CD14-positive monocyte (primary cell): ENCODE results near the gene SMC1A. TPM values are rescaled to one million over a fixed set of nuclear protein-coding genes. Genes with fewer than 3 reads are reported as not detected.

ENCODE experiments used
- DNase-seq, 3 donors: peaks; one replicate each; pipeline ENCODE4 v3.0.0-alpha.2; 2011 to 2022
- H2AFZ ChIP-seq: 2 replicates; pipeline ENCODE4 v1.6.0; 2012; ENCODE audit warnings: mild to moderate bottlenecking, low read depth, low read length, inconsistent platforms; ENCODE audit not compliant: insufficient read depth, poor library complexity, severe bottlenecking
- H3K27ac ChIP-seq, 2 donors: 1 replicate in 1 of 2; 2 replicates in 1 of 2; pipeline ENCODE4 v1.5.1; 2012 to 2013; ENCODE audit warnings: low read length in 2 of 2, control low read depth in 1 of 2, inconsistent platforms in 1 of 2, low read depth in 1 of 2, mild to moderate bottlenecking in 1 of 2
- H3K27me3 ChIP-seq, 2 donors: one replicate each; pipeline versions ENCODE4 v1.6.0 to v1.6.1; 2011 to 2013; ENCODE audit warnings: low read length in 2 of 2; ENCODE audit not compliant: control insufficient read depth in 2 of 2, insufficient read depth in 2 of 2
- H3K36me3 ChIP-seq, 2 donors: replicated peaks in 1 of 2; 1 replicate in 1 of 2; 2 replicates in 1 of 2; pipeline versions ENCODE4 v1.5.1 to v1.6.1; 2012 to 2013; ENCODE audit warnings: low read length in 2 of 2, control low read depth in 1 of 2, inconsistent platforms in 1 of 2, mild to moderate bottlenecking in 1 of 2; ENCODE audit not compliant: insufficient read depth in 2 of 2, control insufficient read depth in 1 of 2
- H3K4me1 ChIP-seq, 2 donors: 1 replicate in 1 of 2; 2 replicates in 1 of 2; pipeline versions ENCODE4 v1.5.1 to v1.6.1; 2012 to 2013; ENCODE audit warnings: low read length in 2 of 2, control low read depth in 1 of 2, inconsistent platforms in 1 of 2, mild to moderate bottlenecking in 1 of 2, moderate library complexity in 1 of 2; ENCODE audit not compliant: insufficient read depth in 2 of 2, control insufficient read depth in 1 of 2
- H3K4me2 ChIP-seq: replicated peaks from 2 replicates; pipeline ENCODE3; 2012; ENCODE audit warnings: low read length, moderate library complexity, mild to moderate bottlenecking; ENCODE audit not compliant: poor library complexity, severe bottlenecking; ENCODE audit errors: extremely low read depth
- H3K4me3 ChIP-seq, 3 experiments: fragments of 200-600 bp in 1 of 3; sonication (generic) in 1 of 3; replicated peaks in 1 of 3; 1 replicate in 2 of 3; 2 replicates in 1 of 3; pipeline ENCODE4 v1.5.1; 2011 to 2013; ENCODE audit warnings: low read length in 3 of 3, mild to moderate bottlenecking in 3 of 3, control low read depth in 2 of 3, low read depth in 2 of 3, inconsistent platforms in 1 of 3, moderate library complexity in 1 of 3
- H3K79me2 ChIP-seq: 2 replicates; pipeline ENCODE4 v1.6.0; 2012; ENCODE audit warnings: mild to moderate bottlenecking, control low read depth, inconsistent platforms, low read length, moderate library complexity; ENCODE audit not compliant: insufficient read depth
- H3K9ac ChIP-seq: 2 replicates; pipeline ENCODE4 v1.6.0; 2017; ENCODE audit warnings: low read length, mild to moderate bottlenecking; ENCODE audit not compliant: insufficient read depth, poor library complexity, severe bottlenecking
- H3K9me3 ChIP-seq, 2 donors: replicated peaks in 1 of 2; 1 replicate in 1 of 2; 2 replicates in 1 of 2; pipeline versions ENCODE4 v1.5.1 to v1.6.1; 2012 to 2013; ENCODE audit warnings: low read length in 2 of 2, control low read depth in 1 of 2; ENCODE audit not compliant: control insufficient read depth in 1 of 2, insufficient read depth in 1 of 2
- H4K20me1 ChIP-seq: 2 replicates; pipeline ENCODE4 v1.6.0; 2012; ENCODE audit warnings: mild to moderate bottlenecking, low read length, control low read depth, moderate library complexity; ENCODE audit not compliant: insufficient read depth
- H3K27ac Mint-ChIP-seq, 7 donors: one replicate each; pipeline ENCODE4 v1.8.0; 2020; ENCODE audit warnings: mild to moderate bottlenecking in 7 of 7, mixed read lengths in 7 of 7, moderate library complexity in 6 of 7, inconsistent platforms in 2 of 7
- H3K27me3 Mint-ChIP-seq, 3 donors: one replicate each; pipeline ENCODE4 v1.8.0; 2021 to 2022; ENCODE audit warnings: low read depth in 3 of 3, mild to moderate bottlenecking in 3 of 3, mixed read lengths in 3 of 3, moderate library complexity in 3 of 3, inconsistent platforms in 1 of 3
- H3K36me3 Mint-ChIP-seq, 2 donors: one replicate each; pipeline ENCODE4 v1.8.0; 2020; ENCODE audit warnings: mixed read lengths in 2 of 2, inconsistent platforms in 1 of 2, mild to moderate bottlenecking in 1 of 2
- H3K4me1 Mint-ChIP-seq: one replicate; pipeline ENCODE4 v1.8.0; 2020; ENCODE audit warnings: mild to moderate bottlenecking, mixed read lengths
- H3K4me3 Mint-ChIP-seq, 2 donors: one replicate each; pipeline ENCODE4 v1.8.0; 2020; ENCODE audit warnings: mild to moderate bottlenecking in 2 of 2, mixed read lengths in 2 of 2, moderate library complexity in 1 of 2
- H3K9me3 Mint-ChIP-seq, 7 donors: one replicate each; pipeline ENCODE4 v1.8.0; 2020 to 2022; ENCODE audit warnings: mixed read lengths in 7 of 7, mild to moderate bottlenecking in 6 of 7, moderate library complexity in 6 of 7, inconsistent platforms in 2 of 7
- CTCF ChIP-seq: fragments of 200-600 bp; IDR thresholded peaks from one replicate; pipeline ENCODE4 v1.8.0; 2022; ENCODE audit warnings: antibody characterized with exemption, mild to moderate bottlenecking
- WGBS: methylation state at CpG from one replicate; pipeline ENCODE4 v1.1.5; 2013; ENCODE audit warnings: missing lambda C conversion rate; ENCODE audit not compliant: insufficient coverage; 5-methylcytosine and 5-hydroxymethylcytosine counted together
- intact Hi-C, 2 donors: fragments of 100-400 bp; cut with micrococcal nuclease; formaldehyde crosslinking; loops; one replicate each; pipeline versions ENCODE4 v1.15.0 to v1.15.1; 2023
- polyA plus RNA-seq, 3 donors: library from polyadenylated mRNA; depleted of rRNA in 1 of 3; unstranded in 2 of 3; stranded (reverse) in 1 of 3; fragments of 300-500 nt in 2 of 3; fragments of >200 nt in 1 of 3; fragmentation: Illumina TruSeq in 2 of 3; gene quantifications; 1 replicate in 2 of 3; 2 replicates in 1 of 3; pipeline ENCODE4 v1.2.3, GENCODE V29; 2012 to 2021

SMC1A gene
- polyA plus RNA-seq, 3 donors: 25.5 to 53.2 (median 25.6) TPM

- no peaks in the 10 kb centered on the region for H3K4me1 ChIP-seq
- H3K9me3 ChIP-seq: no peaks in the 10 kb centered on the region
- no peak overlapping the region for H3K9ac ChIP-seq
- H3K27me3 ChIP-seq: no peaks in the 10 kb centered on the region
- Mint-ChIP-seq H3K27me3 (peaks cover 0 to 2% (median 1%) of the 10 kb centered on the region in 3 donors), H3K9me3 (no peaks in the 10 kb centered on the region), H3K36me3 (peaks cover 55 to 92% of the 10 kb centered on the region in 2 donors), H3K27ac (no peak overlapping the region), H3K4me3 (no peak overlapping the region), H3K4me1 (no peaks in the 10 kb centered on the region)
- no peak overlapping the region for H3K27ac ChIP-seq
- DNase-seq: no peak
- no peak overlapping the region for H2AFZ ChIP-seq
- no peaks in the 10 kb centered on the region for H4K20me1 ChIP-seq
- H3K4me2 ChIP-seq: no peak overlapping the region
- no CpG with 5 or more reads among the region's 1 CpG for WGBS
- no peak for TF ChIP-seq CTCF
- H3K79me2 ChIP-seq: no peaks in the 10 kb centered on the region
- no peak overlapping the region for H3K4me3 ChIP-seq
- intact Hi-C loops: no loop called here
- H3K36me3 ChIP-seq: peaks cover 64 to 100% of the 10 kb centered on the region in 2 donors
Measured at GRCh38 chrX:53398216-53398615, 24.2 kb downstream of the SMC1A start.

- H3K79me2 ChIP-seq: no peaks in the 10 kb centered on the region
- WGBS: no CpG with 5 or more reads among the region's 2 CpGs
- Mint-ChIP-seq H3K27ac (peak overlapping the region in 1 of 7 donors; percentile 33), H3K27me3 (peaks cover 0 to 2% (median 1%) of the 10 kb centered on the region in 3 donors), H3K4me3 (no peak overlapping the region), H3K9me3 (no peaks in the 10 kb centered on the region), H3K36me3 (peaks cover 51 to 90% of the 10 kb centered on the region in 2 donors), H3K4me1 (no peaks in the 10 kb centered on the region)
- H3K36me3 ChIP-seq: peaks cover 50 to 99% of the 10 kb centered on the region in 2 donors
- no peaks in the 10 kb centered on the region for H3K27me3 ChIP-seq
- TF ChIP-seq CTCF: no peak
- H3K27ac ChIP-seq: no peak overlapping the region
- H4K20me1 ChIP-seq: no peaks in the 10 kb centered on the region
- no peak overlapping the region for H2AFZ ChIP-seq
- H3K9me3 ChIP-seq: no peaks in the 10 kb centered on the region
- H3K4me3 ChIP-seq: no peak overlapping the region
- H3K9ac ChIP-seq: no peak overlapping the region
- intact Hi-C loops: no loop called here
- DNase-seq: no peak
- H3K4me1 ChIP-seq: no peaks in the 10 kb centered on the region
- no peak overlapping the region for H3K4me2 ChIP-seq
Measured at GRCh38 chrX:53395605-53396298, 26.7 kb downstream of the SMC1A start.
